Astrocyte (in vitro differentiated cells and primary cell): Measurements from ENCODE around the gene OR51D1. TPM values are rescaled to one million over a fixed set of nuclear protein-coding genes. Genes with fewer than 3 reads are reported as not detected.

ENCODE experiments used
- DNase-seq: peaks from one replicate; pipeline ENCODE4 v3.0.0-alpha.2; 2010; ENCODE audit warnings: low read depth
- FAIRE-seq: peaks from 2 replicates; lab custom pipeline; 2011; peaks lifted over from hg19 to GRCh38; lab: Jason Lieb, UNC
- H2AFZ ChIP-seq: 2 replicates; pipeline ENCODE4 v1.6.0; 2012; ENCODE audit warnings: low read depth, low read length, inconsistent platforms
- H3K27ac ChIP-seq: 2 replicates; pipeline ENCODE4 v1.5.1; 2011; ENCODE audit warnings: low read depth, low read length, inconsistent platforms
- H3K27me3 ChIP-seq: 2 replicates; pipeline ENCODE4 v1.6.0; 2011; ENCODE audit warnings: low read length, inconsistent platforms; ENCODE audit not compliant: insufficient read depth
- H3K36me3 ChIP-seq: 2 replicates; pipeline ENCODE4 v1.5.1; 2011; ENCODE audit warnings: low read length, inconsistent platforms; ENCODE audit not compliant: insufficient read depth
- H3K4me1 ChIP-seq: 2 replicates; pipeline ENCODE4 v1.5.1; 2011; ENCODE audit warnings: low read length, inconsistent platforms; ENCODE audit not compliant: insufficient read depth
- H3K4me2 ChIP-seq: 2 replicates; pipeline ENCODE4 v1.6.0; 2012; ENCODE audit warnings: low read length, inconsistent platforms
- H3K4me3 ChIP-seq: 2 replicates; pipeline ENCODE4 v1.5.1; 2011; ENCODE audit warnings: low read depth, mild to moderate bottlenecking, low read length, inconsistent platforms; ENCODE audit not compliant: insufficient read depth
- H3K79me2 ChIP-seq: 2 replicates; pipeline ENCODE4 v1.6.0; 2012; ENCODE audit warnings: mild to moderate bottlenecking, low read length, inconsistent platforms; ENCODE audit not compliant: insufficient read depth
- H3K9ac ChIP-seq: 2 replicates; pipeline ENCODE4 v1.6.0; 2012; ENCODE audit warnings: mild to moderate bottlenecking, low read length, inconsistent platforms
- H3K9me3 ChIP-seq: 2 replicates; pipeline ENCODE4 v1.5.1; 2012; ENCODE audit warnings: low read depth, mild to moderate bottlenecking, low read length, inconsistent platforms; ENCODE audit not compliant: insufficient read depth
- H4K20me1 ChIP-seq: 2 replicates; pipeline ENCODE4 v1.6.0; 2012; ENCODE audit warnings: low read length, inconsistent platforms; ENCODE audit not compliant: insufficient read depth
- H3K27ac Mint-ChIP-seq: one replicate; pipeline ENCODE4 v1.8.0; 2021; ENCODE audit warnings: mild to moderate bottlenecking, mixed read lengths; ENCODE audit not compliant: unreplicated experiment
- H3K27me3 Mint-ChIP-seq: one replicate; pipeline ENCODE4 v1.8.0; 2021; ENCODE audit warnings: low read depth, mixed read lengths; ENCODE audit not compliant: unreplicated experiment
- H3K36me3 Mint-ChIP-seq: one replicate; pipeline ENCODE4 v1.8.0; 2021; ENCODE audit warnings: low read depth, mixed read lengths; ENCODE audit not compliant: unreplicated experiment
- H3K4me1 Mint-ChIP-seq: one replicate; pipeline ENCODE4 v1.8.0; 2021; ENCODE audit warnings: low read depth, mixed read lengths; ENCODE audit not compliant: unreplicated experiment
- H3K4me3 Mint-ChIP-seq: one replicate; pipeline ENCODE4 v1.8.0; 2021; ENCODE audit warnings: mild to moderate bottlenecking, moderate library complexity, mixed read lengths; ENCODE audit not compliant: unreplicated experiment
- H3K9me3 Mint-ChIP-seq: one replicate; pipeline ENCODE4 v1.8.0; 2021; ENCODE audit warnings: mild to moderate bottlenecking, mixed read lengths; ENCODE audit not compliant: unreplicated experiment
- EZH2 ChIP-seq: IDR thresholded peaks from 2 replicates; pipeline ENCODE4 v1.6.1; 2012; ENCODE audit warnings: mild to moderate bottlenecking, low read length, inconsistent platforms; ENCODE audit not compliant: insufficient read depth
- total RNA-seq: library from RNA; stranded (reverse); gene quantifications from 2 replicates; pipeline ENCODE4 v1.2.1, GENCODE V29; 2021
- TF ChIP-seq, protein P1 (sequence below): IDR thresholded peaks from 2 replicates; pipeline ENCODE4 v1.5.1; 2011; ENCODE audit warnings: low read depth, mild to moderate bottlenecking, inconsistent platforms, low read length, moderate library complexity; ENCODE audit not compliant: insufficient read depth

Gene OR51D1
- total RNA-seq, 1 donor from 2014 or later: not detected

DNA sequence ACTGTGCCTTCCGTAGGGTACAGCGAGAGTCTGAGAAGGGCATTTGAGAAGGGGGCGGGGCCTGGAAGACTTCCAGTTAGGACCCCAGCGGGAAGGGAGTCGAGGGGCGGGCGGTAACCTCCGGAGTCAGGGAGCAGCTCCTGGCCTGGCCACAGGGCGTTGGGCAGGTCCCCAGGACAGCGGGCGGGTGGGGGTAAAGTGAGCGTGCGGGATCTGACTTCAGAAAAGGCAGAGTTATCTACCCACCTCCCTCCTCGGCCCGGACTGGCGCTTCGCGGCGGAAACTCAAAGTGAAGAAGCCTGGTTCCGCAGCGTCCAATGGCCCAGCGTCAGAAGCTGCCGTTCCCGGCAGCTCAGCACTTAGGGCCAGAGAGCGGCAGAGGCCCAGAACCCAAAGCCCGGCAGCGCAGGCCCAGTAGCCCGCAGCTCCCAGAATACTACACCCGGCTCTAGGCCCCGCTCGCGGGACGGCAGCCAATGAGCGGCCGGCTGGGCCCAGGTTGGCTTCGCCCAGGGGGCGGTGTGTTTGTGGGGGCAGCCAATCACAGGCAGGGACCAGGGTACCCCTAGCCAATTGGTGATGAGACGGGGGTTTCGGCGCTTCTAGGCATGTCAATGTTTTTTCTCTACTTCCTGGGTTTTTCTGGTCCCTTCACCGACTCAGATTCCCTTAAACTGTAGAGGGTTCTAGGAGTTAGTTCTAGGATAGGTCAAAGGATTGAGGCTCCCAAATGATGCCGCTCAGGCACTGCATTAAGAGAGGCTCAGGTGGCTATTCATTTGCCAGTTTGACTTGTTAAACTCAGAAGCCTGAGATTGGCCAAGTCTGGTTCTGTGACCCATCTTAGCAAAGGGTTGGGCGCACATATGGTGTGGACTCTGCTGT, 29.3 kb upstream of the OR51D1 start, which contains the start of gene TRIM68:
Gene TRIM68 (minus strand): TSS at position 451 of the 886 bp plus-strand sequence. CDS start 2,727 bp downstream, outside the sequence.
- Histone ChIP-seq H3K36me3 (no peaks in the 10 kb centered on the region), H3K4me2 (peak within 1 kb of the TSS; percentile 80), H4K20me1 (no peaks in the 10 kb centered on the region), H3K9ac (peak within 1 kb of the TSS; percentile 88), H3K4me3 (peak within 1 kb of the TSS; percentile 68), H2AFZ (peak within 1 kb of the TSS; percentile 81), H3K4me1 (peaks cover 7% of the 10 kb centered on the region), H3K27ac (peak within 1 kb of the TSS; percentile 85), H3K27me3 (no peaks in the 10 kb centered on the region), H3K79me2 (no peaks in the 10 kb centered on the region), H3K9me3 (no peaks in the 10 kb centered on the region)
- Mint-ChIP-seq H3K9me3 (no peaks in the 10 kb centered on the region), H3K27me3 (no peaks in the 10 kb centered on the region), H3K36me3 (peaks cover 10% of the 10 kb centered on the region), H3K4me1 (peaks cover 4% of the 10 kb centered on the region), H3K4me3 (peak within 1 kb of the TSS; percentile 97), H3K27ac (peak within 1 kb of the TSS; percentile 34)
- peak; percentile 91 for DNase-seq
- FAIRE-seq: no peak
- TF ChIP-seq, protein P1, sequence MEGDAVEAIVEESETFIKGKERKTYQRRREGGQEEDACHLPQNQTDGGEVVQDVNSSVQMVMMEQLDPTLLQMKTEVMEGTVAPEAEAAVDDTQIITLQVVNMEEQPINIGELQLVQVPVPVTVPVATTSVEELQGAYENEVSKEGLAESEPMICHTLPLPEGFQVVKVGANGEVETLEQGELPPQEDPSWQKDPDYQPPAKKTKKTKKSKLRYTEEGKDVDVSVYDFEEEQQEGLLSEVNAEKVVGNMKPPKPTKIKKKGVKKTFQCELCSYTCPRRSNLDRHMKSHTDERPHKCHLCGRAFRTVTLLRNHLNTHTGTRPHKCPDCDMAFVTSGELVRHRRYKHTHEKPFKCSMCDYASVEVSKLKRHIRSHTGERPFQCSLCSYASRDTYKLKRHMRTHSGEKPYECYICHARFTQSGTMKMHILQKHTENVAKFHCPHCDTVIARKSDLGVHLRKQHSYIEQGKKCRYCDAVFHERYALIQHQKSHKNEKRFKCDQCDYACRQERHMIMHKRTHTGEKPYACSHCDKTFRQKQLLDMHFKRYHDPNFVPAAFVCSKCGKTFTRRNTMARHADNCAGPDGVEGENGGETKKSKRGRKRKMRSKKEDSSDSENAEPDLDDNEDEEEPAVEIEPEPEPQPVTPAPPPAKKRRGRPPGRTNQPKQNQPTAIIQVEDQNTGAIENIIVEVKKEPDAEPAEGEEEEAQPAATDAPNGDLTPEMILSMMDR: no peak
- no peak for TF ChIP-seq EZH2

DNA sequence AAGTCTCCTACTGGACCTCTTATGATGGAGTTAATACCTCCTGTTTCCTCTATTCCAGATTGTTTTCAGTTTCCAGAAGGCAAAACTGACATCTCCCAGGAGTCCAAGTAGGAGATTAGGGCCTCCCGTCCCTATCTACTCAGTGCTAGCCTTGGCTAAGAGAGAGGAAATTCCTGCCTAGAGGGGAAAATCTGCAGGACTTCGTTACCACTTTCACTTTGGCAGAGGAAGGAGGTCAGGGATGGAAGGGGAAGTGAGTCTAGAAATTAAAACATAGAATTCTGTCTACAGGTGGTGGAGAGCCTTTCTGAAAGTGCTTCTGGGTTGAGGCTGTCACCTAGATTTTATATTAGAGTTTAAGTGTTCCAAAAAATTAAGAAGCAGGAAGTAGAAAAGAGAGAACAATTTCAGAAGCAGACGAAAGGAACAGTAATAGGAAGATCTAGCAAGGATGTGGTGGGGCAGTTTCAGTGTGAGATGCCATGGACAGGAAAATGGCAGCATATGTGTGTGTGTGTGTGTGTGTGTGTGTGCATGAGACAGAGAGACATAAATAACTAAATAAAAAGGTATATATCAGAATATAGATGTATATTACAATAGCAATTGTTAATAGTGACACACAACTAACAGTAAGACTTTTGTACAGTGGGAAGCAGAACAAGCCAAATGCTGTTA, 26.9 kb upstream of the OR51D1 start:
- peaks cover 2% of the 10 kb centered on the region for H3K27me3 ChIP-seq
- H3K27ac Mint-ChIP-seq: no peak overlapping the region
- no peak for DNase-seq
- H3K79me2 ChIP-seq: no peaks in the 10 kb centered on the region
- H3K36me3 Mint-ChIP-seq: no peaks in the 10 kb centered on the region
- H3K4me3 ChIP-seq: no peak overlapping the region
- peaks cover 4% of the 10 kb centered on the region for H3K4me1 Mint-ChIP-seq
- no peaks in the 10 kb centered on the region for H3K27me3 Mint-ChIP-seq
- no peaks in the 10 kb centered on the region for H3K9me3 ChIP-seq
- H3K9me3 Mint-ChIP-seq: no peaks in the 10 kb centered on the region
- peaks cover 7% of the 10 kb centered on the region for H3K4me1 ChIP-seq
- H3K4me3 Mint-ChIP-seq: no peak overlapping the region
- H3K27ac ChIP-seq: no peak overlapping the region
- H3K4me2 ChIP-seq: no peak overlapping the region
- H2AFZ ChIP-seq: no peak overlapping the region
- H4K20me1 ChIP-seq: no peaks in the 10 kb centered on the region
- no peak for FAIRE-seq
- H3K36me3 ChIP-seq: no peaks in the 10 kb centered on the region
- H3K9ac ChIP-seq: no peak overlapping the region
- TF ChIP-seq, protein P1: no peak
- no peak for TF ChIP-seq EZH2
